Adrenal gland (tissue), 12 donors: ENCODE measurements around the gene PNPLA5. TPM values are rescaled to one million over a fixed set of nuclear protein-coding genes. Genes with fewer than 3 reads are reported as not detected.

Source experiments
- DNase-seq, 7 donors: peaks; one replicate each; pipeline ENCODE4 v3.0.0-alpha.2; 2019 to 2020
- H3K27ac ChIP-seq, 5 donors: fragments of 200-600 bp; sonication (generic) in 4 of 5; 1 replicate in 3 of 5; 2 replicates in 2 of 5; pipeline versions ENCODE4 v1.5.1 to v1.8.0; 2016 to 2020; ENCODE audit warnings: mild to moderate bottlenecking in 1 of 5
- H3K27me3 ChIP-seq: fragments of 200-600 bp; 2 replicates; pipeline ENCODE4 v1.8.0; 2021
- H3K36me3 ChIP-seq, 2 donors: fragments of 200-600 bp; replicated peaks in 1 of 2; 1 replicate in 1 of 2; 2 replicates in 1 of 2; pipeline versions ENCODE4 v1.5.1 to v1.8.0; 2018 to 2022
- H3K4me1 ChIP-seq, 2 donors: fragments of 200-600 bp; replicated peaks in 1 of 2; 1 replicate in 1 of 2; 2 replicates in 1 of 2; pipeline versions ENCODE4 v1.5.1 to v1.8.0; 2018 to 2021
- H3K4me3 ChIP-seq, 4 donors: fragments of 200-600 bp; sonication (generic) in 3 of 4; one replicate each; pipeline ENCODE4 v1.5.1; 2016 to 2018
- H3K9me3 ChIP-seq, 3 donors: fragments of 200-600 bp; sonication (generic) in 1 of 3; replicated peaks in 1 of 3; 1 replicate in 2 of 3; 2 replicates in 1 of 3; pipeline versions ENCODE4 v1.5.1 to v1.8.0; 2016 to 2021
- CTCF ChIP-seq, 6 experiments: fragments of 450-650 bp in 4 of 6; fragments of 200-600 bp in 2 of 6; sonication (generic) in 1 of 6; IDR thresholded peaks; 1 replicate in 5 of 6; 2 replicates in 1 of 6; pipeline versions ENCODE4 v1.5.1 to v1.8.0; 2016 to 2021; ENCODE audit warnings: antibody characterized with exemption in 6 of 6, mild to moderate bottlenecking in 2 of 6, moderate library complexity in 1 of 6
- POLR2A ChIP-seq, 2 donors: fragments of 450-650 bp; IDR thresholded peaks; one replicate each; pipeline ENCODE4 v1.6.1; 2017; ENCODE audit warnings: antibody characterized with exemption in 2 of 2, mild to moderate bottlenecking in 2 of 2, moderate library complexity in 1 of 2
- WGBS, 4 donors: extraction: QIAGEN DNeasy Blood & Tissue Kit in 2 of 4; methylation state at CpG; one replicate each; pipeline versions ENCODE4 v1.1.5 to v1.1.7; 2013 to 2017; 5-methylcytosine and 5-hydroxymethylcytosine counted together
- intact Hi-C, 2 donors: fragments of 100-400 bp; cut with DNase I; formaldehyde crosslinking; loops; one replicate each; pipeline versions ENCODE4 v1.14.1 to v1.15.0; 2022 to 2023
- polyA plus RNA-seq, 3 donors: library from polyadenylated mRNA; stranded (reverse); fragments of 200-250 nt in 2 of 3; fragments of 350-450 nt in 1 of 3; fragmentation: Illumina TruSeq in 1 of 3; extraction: RNeasy Lipid Tissue Mini Kit (QIAGEN cat#74804) in 1 of 3; gene quantifications; one replicate each; pipeline ENCODE4 v1.2.3, GENCODE V29; 2013 to 2014
- total RNA-seq, 9 donors: library from RNA; depleted of rRNA in 4 of 9; stranded (reverse); fragments of >200 nt in 4 of 9; fragments of 120-200 nt in 1 of 9; fragmentation: NEBNext Ultra II Directional in 1 of 9; extraction: Animal tissue kit (Norgen Biotek cat#: 25700) in 1 of 9; gene quantifications; one replicate each; pipeline versions ENCODE4 v1.1.0 to v1.2.4, GENCODE V29; 2013 to 2023
- donor health status: healthy with polysubstance abuse.
- donor health status: Bipolar disorder and iron deficiency.
- donor health status: DM: yes; HTN: yes; CAD: no.
- donor health status: DM: no; HTN: no; CAD: no.
- donor health status: DM: no; HTN: no; CAD: no.
- donor health status: DM: yes; HTN: yes; CAD: no.

PNPLA5 gene
- total and polyA plus RNA-seq, 12 donors: not detected

GRCh38 chr22:43838571-43839307 is 53.1 kb downstream of the PNPLA5 start:
- no peak for TF ChIP-seq POLR2A (IDR thresholded peaks at IDR 0.05)
- no peak for TF ChIP-seq CTCF (IDR thresholded peaks at IDR 0.05)
- Histone ChIP-seq H3K9me3 (no peaks in the 10 kb centered on the region), H3K4me3 (no peak overlapping the region), H3K36me3 (no peaks in the 10 kb centered on the region), H3K27me3 (no peaks in the 10 kb centered on the region), H3K4me1 (no peaks in the 10 kb centered on the region), H3K27ac (no peak overlapping the region)
- DNase-seq: no peak
- WGBS, 4 donors: 88 to 93% (median 90%) methylated on average over 20 to 25 of the region's 25 CpGs
- intact Hi-C loops: no loop called here

GRCh38 chr22:43838161-43838560 is 53.7 kb downstream of the PNPLA5 start:
- DNase-seq: no peak
- Histone ChIP-seq H3K27ac (no peak overlapping the region), H3K36me3 (no peaks in the 10 kb centered on the region), H3K4me3 (no peak overlapping the region), H3K9me3 (no peaks in the 10 kb centered on the region), H3K4me1 (no peaks in the 10 kb centered on the region), H3K27me3 (no peaks in the 10 kb centered on the region)
- intact Hi-C loops: no loop called here
- WGBS, 4 donors: 86 to 95% (median 89%) methylated on average over 8 to 10 of the region's 10 CpGs; no CpG with 5 or more reads in 1 of the 4 donors
- TF ChIP-seq CTCF (IDR thresholded peaks at IDR 0.05): no peak
- no peak for TF ChIP-seq POLR2A (IDR thresholded peaks at IDR 0.05)

- H3K36me3 ChIP-seq: no peaks in the 10 kb centered on the region
- no peak overlapping the region for H3K4me3 ChIP-seq
- no peaks in the 10 kb centered on the region for H3K9me3 ChIP-seq
- no peaks in the 10 kb centered on the region for H3K27me3 ChIP-seq
- no peak overlapping the region for H3K27ac ChIP-seq
- intact Hi-C loops: no loop called here
- no peak for TF ChIP-seq CTCF (IDR thresholded peaks at IDR 0.05)
- TF ChIP-seq POLR2A (IDR thresholded peaks at IDR 0.05): no peak
- DNase-seq: no peak
- 73 to 80% (median 77%) methylated on average over 5 to 9 of the region's 9 CpGs for WGBS, 4 donors
- H3K4me1 ChIP-seq: no peaks in the 10 kb centered on the region
These were observed 54.1 kb downstream of the PNPLA5 start for GRCh38 chr22:43837666-43838065.

- H3K36me3 ChIP-seq: no peaks in the 10 kb centered on the region
- DNase-seq: no peak
- H3K27me3 ChIP-seq: no peaks in the 10 kb centered on the region
- 75 to 82% (median 80%) methylated on average over 11 to 13 of the region's 13 CpGs for WGBS, 4 donors
- no peaks in the 10 kb centered on the region for H3K4me1 ChIP-seq
- H3K9me3 ChIP-seq: no peaks in the 10 kb centered on the region
- TF ChIP-seq POLR2A (IDR thresholded peaks at IDR 0.05) (no peak), CTCF (IDR thresholded peaks at IDR 0.05) (no peak)
- H3K4me3 ChIP-seq: no peak overlapping the region
- H3K27ac ChIP-seq: no peak overlapping the region
- intact Hi-C loops: no loop called here
These were observed 56.1 kb downstream of the PNPLA5 start for GRCh38 chr22:43835736-43836135.
